ENCODE measurements around the gene EMILIN1.
"Not testable (repeated sequence)": the region's sequence is repeated elsewhere in the genome, so short reads cannot be mapped to it uniquely, and the experiment has no call there.

Gene EMILIN1

DNA sequence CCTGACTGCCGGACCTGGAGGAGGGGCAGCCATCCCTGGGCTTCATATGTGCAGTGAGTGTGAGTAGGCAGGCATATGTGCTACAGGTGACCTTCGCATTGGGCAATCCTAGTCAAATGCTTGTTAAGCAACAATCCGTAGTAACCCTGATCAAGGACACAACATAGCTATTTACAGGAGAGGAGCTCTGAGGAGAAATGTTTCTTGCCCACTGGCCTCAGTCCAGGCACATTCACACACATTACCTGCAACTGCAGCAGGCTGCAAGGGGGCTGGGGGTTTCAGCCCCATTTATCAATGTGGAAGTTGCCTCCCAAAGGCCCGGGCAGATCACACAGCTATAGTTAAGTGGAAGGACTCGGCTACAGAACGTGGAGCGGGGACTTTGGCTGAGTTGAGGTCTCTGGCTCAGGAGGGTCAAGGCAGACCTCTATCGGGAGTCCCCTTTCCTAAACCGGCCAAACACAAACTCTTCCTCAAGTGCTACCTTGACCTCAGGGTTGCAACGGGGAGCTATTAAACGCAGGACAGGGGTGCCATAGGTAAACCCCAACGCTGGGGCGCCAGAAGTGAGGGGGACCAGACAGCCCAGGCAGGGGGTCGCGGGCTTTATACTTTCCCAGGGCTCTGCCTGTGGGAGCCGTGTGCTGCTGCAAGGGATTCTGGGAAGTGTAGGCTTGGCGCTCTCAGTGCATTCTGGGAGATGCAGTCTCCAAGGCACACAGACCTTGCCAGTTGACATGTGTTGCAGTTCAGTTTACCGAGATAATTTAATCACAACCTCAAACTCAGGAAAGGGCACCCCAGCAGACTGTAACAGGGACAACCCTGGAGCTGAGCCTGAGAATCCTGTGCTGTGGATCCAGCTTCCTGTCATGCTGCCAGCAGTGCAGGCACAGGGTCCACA is 17.6 kb downstream of the EMILIN1 start:
- DNase-seq: no peak

DNA sequence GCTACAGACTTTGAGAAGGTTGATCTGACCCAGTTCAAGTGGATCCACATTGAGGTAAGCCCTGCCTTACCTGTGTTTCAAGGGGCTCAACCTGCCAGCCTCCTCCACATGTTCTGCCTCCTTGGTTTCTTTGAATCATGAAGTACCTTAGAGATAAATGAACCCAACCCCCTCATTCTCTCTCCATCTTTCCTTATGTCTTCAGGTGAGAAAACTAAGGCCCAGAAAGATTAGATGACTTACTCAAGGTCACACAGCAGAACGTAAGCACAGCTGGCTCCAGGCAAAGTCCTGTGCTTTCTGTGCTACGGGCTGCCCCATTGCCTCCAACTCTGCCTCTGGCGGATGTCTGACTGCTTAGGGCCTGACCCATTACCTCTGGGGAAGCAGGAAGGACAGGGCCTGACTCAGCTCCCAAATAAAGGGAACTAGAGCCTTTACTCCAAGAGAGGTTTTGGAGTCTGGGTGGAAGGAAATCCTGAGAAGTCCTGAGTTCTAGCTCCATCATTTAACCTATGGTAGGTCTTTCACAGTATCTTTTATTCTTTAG is 18.4 kb downstream of the EMILIN1 start:
- DNase-seq: no peak

DNA sequence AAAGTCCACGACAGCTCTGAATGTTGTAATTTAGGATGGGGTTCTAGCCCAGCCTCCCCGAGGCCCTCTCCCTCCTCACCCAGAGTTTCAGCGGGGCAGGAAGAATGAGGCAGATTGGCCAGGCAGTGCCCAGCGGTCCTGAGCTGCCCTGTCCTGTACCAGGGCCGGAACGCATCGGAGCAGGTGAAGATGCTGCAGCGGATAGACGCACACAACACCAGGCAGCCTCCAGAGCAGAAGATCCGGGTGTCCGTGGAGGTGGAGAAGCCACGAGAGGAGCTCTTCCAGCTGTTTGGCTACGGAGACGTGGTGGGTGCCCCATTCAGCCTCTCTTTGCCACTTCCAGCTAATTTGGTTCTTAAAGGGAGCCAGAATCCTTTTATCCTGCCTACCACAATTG is 18.9 kb downstream of the EMILIN1 start:
- DNase-seq: no peak

DNA sequence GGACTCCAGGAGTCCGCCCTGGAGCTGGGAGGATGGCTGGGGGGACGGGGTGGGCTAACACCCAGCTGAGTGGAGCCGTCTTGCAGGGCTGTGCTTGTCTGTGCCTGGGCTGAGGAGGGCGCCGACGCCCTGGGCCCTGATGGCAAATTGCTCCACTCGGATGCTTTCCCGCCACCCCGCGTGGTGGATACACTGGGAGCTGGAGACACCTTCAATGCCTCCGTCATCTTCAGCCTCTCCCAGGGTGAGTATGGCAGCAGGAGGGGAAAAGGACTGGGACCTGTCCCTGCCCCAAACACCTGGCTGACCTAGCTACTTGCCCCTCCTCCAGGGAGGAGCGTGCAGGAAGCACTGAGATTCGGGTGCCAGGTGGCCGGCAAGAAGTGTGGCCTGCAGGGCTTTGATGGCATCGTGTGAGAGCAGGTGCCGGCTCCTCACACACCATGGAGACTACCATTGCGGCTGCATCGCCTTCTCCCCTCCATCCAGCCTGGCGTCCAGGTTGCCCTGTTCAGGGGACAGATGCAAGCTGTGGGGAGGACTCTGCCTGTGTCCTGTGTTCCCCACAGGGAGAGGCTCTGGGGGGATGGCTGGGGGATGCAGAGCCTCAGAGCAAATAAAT is 21.0 kb downstream of the EMILIN1 start:
- DNase-seq: no peak

DNA sequence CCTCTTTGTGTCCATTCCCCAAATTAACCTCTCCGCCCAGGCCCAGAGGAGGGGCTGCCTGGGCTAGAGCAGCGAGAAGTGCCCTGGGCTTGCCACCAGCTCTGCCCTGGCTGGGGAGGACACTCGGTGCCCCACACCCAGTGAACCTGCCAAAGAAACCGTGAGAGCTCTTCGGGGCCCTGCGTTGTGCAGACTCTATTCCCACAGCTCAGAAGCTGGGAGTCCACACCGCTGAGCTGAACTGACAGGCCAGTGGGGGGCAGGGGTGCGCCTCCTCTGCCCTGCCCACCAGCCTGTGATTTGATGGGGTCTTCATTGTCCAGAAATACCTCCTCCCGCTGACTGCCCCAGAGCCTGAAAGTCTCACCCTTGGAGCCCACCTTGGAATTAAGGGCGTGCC is 21.6 kb downstream of the EMILIN1 start:
- no peak for DNase-seq

DNA sequence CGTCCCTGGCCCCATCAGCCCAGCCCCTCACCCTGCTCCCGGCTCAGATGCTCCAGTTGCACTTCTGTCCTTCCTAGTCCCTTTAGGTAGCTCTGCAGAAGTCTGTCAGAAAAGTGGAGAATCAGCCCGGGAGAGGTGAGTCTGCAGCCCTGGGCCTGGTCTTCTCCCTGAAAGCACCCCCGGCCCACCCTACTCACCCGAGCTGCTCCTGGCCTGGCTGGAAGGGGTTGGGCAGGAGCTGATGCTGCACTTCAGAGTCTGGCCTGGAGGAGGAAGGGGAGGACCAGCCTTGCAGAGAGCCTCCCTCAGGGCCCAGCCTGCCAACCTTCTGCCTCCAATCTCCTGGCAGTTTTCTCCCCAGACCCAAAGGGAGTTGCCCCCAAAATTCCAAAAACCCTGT is 23.9 kb downstream of the EMILIN1 start:
- no peak for DNase-seq

DNA sequence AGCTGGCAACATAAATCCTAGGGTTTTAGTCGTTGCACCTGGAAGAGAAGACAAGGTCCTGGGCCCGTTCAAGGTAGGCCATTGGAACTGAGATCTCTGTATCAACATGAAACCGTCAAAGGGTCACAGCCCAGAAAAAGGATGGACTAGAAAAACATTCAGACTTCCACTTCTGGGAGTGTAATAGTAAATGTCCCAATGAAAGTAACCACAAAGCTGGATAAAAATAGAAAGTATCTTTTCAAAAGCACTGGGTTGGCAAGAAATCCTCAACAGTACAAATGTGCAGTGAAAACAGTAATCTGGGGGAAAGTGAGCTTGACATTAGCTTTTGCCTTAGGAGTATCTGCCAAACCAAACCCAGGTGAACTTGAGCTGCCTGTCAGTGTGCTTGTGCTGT is 27.6 kb downstream of the EMILIN1 start:
- DNase-seq: no peak

DNA sequence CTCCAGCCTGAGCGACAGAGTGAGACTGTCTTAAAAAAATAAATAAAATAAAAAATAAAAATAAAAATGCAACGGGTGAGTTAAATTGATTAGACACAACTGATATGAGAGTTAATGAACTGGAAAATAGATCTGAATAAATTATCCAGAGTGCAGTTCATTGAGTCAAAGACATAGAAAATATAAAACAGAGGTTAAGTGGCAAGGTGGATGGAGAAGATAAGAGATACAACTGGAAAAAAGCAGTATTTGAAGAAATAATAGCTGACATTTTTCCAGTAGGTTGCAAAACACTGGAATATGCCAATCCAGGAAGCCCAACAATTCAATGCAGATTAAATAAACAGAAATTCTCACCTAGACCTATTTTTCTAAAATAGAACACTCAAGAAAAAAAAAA is 29.8 kb downstream of the EMILIN1 start:
- no peak for DNase-seq

DNA sequence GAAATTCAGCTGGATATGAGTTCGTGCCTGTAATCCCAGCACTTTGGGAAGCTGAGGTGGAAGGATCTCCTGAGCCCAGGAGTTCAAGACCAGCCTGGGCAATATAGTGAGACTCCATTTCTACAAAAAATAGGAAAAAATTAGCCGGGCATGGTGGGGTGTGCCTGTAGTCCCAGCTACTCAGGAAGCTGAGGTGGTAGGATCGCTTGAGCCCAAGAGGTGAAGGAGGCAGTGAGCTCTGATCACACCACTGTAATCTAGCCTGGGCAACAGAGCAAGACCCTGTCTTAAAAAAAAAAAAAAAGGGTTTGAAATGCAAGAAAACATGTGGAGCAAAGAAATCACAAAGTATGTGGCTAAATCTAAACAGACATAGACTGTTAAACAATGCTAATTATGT is 30.7 kb downstream of the EMILIN1 start:
- no peak for DNase-seq

DNA sequence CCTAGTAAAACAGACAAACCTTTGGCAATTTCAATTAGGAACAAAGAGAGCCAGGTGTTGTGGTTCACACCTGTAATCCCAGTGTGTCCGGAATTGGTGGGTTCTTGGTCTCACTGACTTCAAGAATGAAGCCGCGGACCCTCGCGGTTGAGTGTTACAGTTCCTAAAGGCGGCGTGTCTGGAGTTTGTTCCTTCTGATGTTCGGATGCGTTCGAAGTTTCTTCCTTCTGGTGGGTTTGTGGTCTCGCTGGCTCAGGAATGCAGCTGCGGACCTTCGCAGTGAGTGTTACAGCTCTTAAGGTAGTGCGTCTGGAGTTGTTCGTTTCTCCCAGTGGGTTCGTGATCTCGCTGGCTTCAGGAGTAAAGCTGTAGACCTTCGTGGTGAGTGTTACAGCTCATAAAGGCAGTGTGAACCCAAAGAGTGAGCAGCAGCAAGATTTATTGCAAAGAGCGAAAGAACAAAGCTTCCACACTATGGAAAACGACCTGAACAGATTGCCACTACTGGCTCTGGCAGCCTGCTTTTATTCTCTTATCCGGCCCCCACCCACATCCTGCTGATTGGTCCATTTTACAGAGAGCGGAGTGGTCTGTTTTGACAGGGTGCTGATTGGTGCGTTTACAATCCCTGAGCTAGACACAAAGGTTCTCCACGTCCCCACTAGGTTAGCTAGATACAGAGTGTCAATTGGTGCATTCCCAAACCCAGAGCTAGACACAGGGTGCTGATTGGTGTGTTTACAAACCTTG is 32.4 kb downstream of the EMILIN1 start:
- DNase-seq: not testable (repeated sequence)

DNA sequence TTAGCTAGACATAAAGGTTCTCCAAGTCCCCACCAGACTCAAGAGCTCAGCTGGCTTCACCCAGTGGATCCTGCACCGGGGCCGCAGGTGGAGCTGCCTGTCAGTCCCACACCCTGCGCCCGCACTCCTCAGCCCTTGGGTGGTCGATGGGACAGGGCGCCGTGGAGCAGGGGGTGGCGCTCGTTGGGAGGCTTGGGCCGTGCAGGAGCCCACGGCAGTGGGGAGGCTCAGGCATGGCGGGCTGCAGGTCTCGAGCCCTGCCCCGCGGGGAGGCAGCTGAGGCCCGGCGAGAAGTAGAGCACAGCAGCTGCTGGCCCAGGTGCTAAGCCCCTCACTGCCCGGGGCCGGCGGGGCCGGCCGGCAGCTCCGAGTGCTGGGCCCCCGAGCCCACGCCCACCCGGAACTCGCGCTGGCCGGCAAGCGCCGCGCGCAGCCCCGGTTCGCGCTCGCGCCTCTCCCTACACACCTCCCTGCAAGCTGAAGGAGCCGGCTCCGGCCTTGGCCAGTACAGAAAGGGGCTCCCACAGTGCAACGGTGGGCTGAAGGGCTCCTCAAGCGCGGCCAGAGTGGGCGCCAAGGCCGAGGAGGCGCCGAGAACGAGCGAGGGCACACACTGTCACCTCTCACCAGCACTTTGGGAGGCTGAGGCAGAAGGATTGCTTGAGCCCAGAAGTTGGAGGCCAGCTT is 33.1 kb downstream of the EMILIN1 start:
- not testable (repeated sequence) for DNase-seq

DNA sequence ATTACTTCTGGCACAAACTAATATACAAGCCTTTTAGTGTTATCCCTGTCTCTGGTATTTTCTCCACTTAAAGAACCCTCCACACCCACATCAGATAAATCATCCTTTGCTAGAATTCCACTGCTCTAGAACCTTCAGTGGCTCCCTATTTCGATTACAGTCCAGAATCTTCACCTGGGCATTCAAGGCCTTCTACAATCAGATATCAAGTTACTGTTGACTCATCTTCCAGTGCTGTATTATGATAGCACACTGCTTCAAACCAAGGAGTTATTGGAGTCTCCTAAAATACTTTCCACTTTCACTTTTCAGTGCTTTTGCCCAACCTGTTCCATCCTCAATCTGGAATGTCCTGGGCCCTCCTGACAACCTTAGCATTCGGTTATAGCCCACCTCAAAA is 37.1 kb downstream of the EMILIN1 start:
- DNase-seq: no peak

DNA sequence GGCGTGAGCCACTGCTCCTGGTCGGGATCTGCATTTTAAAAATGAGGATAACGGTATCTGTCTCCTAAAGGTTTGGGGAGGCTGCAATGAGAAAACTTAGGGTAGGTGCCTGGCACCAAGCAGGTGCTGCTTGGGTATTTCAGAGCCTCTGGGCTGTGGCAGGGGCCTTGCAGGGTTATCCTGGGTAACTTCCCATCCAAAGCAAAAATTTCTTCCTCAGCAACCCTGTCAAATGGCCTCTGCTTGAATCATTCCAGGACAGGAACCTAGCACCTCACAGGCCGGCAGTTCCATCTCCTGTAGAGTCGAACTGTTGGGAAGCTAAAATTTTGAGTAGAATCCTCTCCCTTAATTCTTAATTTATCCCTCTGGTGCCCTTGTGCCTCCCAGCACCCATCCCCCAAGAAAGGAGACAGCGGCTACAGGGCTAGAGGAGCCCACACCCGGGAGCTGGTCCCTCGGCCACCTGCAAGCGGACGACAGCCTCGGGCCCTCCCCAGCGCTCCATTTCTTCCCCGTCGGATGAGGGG is 39.6 kb downstream of the EMILIN1 start:
- no peak for DNase-seq

DNA sequence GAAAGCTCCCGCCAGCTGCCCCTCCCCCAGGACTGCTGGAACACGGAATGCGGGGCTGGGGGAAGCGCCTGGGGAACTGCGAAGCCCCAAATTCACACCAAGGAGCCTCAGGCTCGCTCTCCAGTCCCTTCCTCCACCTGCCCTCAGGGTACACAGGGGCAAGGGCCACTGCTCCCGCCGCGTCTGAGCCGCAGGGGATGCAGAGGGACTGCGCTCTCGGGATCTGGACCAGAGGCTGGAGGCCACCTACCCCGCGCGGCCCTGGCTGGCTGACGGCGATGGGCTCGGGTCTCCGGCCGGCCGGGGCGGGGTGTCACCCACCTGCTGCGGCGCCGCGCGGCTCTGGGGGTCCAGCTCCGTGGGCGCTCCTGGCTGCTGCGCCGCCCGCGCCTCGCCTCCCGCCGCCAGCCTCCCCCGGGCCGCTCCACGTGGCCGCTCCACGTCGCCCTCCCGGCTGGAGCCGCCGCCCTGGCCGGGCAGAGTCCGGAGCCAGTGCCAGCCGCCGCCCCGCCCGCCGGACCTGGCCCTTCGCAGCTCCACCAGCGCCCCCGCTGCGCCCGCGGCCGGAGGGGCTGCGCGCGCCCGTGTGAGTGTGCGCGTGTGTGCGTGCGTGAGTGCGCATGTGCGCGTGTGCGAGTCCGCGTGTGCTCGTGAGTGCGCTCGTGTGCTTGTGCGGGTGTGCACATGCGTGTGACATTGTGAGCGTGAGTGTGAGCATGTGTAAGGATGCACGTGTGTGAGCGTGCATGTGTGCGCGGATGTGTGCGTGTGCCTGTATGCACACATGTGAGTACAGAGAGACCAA is 40.3 kb downstream of the EMILIN1 start, which contains the start of gene CGREF1:
Gene CGREF1 (minus strand): TSS at position 604 of the 805 bp plus-strand sequence. CDS start 14,762 bp downstream, outside the sequence.
- peak; percentile 12 for DNase-seq

DNA sequence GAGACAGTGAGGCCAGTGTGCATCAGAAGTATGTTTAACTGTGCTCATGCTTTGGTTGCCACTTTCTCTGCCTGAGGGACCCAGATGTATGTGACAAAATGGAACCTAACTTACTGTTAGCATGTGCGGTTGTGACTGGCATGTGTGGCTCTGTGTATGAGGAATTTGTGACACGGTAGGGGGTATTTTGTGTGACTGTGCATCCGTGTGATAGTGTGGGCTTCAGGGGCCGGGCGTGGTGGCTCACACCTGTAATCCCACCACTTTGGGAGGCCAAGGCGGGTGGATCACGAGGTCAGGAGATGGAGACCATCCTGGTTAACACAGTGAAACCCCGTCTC is 40.9 kb downstream of the EMILIN1 start:
- DNase-seq: not testable (repeated sequence)

DNA sequence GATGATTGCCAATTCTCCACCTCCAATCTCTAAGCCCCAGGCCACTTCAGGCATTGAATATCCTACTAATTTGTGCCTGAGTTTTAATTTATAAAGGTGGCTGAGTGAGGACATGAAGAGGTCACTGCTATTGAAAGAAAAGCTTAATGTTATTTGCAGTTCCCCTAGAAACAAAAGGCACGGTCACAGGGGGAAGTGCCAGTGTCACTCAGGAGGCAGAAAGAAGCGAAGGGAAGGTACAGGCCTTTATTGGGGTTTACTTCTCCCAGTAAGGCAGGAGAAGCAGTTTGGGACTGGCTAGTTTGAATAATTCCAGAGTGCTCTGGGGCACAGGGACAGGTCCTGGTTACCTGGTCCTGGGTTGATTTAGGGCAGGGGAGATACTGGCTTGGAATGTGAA is 43.5 kb downstream of the EMILIN1 start:
- no peak for DNase-seq

DNA sequence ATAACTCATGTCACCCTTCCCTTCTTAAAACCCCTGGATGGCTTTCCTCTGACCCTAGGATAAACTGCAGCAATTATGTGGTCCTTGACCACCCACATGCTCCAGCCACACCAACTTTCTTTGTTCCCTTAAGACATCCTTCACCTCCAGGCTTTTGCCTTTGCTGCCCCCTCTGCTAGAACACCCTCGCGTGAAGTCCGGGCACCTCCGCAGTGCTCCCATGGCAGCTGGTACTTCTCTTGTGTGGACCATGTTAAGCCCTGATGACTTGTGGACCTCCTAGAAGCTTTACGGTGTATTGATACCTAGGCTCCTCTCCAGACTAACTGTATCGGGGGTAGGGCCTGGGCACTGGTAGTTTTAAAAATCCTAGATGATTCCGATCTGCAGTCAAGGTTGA is 44.4 kb downstream of the EMILIN1 start:
- no peak for DNase-seq

DNA sequence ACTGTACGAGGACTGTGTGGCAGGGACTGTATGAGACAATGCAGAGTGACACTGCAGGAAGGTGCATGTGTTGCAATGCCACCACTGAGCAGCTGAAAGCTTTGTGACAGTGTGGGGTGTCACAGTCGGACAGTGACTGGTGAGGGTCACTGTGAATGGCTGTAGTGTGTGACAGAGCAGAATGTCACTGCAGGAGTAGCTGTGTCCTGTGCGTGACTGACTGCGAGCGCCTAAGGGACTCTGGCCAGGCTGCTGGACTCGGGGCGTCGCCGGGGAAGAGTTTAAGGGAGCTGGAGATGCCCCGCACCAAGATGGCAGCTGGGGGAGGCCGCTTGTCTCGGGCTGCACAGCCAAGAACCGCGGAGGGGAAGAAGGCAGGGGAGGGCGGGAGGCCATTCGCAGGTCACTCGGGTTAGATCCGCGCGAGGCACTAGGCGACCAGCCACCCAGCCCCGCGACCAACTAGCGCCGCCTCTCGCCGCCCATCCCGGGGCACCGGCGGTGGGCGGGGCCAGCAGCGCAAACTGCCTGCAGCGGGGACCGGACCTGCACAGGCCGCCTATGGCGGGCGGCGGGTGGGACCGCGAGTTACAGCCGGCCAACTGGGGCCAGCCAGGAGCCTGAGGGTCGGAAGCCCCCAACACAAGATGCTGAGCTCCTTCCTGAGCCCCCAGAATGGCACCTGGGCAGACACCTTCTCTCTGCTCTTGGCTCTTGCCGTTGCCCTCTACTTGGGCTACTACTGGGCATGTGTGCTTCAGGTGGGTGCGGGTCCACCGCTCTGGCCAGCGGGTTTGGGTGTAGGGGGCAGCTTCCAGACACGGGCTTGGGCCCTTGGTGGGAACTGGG is 45.1 kb downstream of the EMILIN1 start, which contains the start of gene ABHD1:
Gene ABHD1 (plus strand): TSS at position 514 of the 849 bp plus-strand sequence. CDS start 134 bp downstream, at position 648.
- no peak for DNase-seq

DNA sequence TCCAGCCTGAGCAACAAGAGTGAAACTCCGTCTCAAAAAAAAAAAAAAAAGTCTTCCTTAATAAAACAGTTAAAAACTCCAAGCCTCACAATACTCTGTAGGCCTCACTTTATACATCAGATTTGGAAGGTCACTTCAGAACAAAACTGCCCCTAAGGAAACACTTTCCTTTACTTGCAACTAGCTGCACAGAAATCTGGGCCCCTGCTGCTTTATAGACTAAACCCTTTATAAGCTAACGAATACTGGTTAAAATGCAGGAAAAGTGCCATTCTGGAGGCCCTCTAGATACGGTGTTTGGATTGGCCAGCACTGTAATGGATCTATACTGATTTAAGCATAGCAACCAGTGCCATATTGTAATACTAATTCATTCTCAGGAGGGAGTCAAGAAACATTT is 46.7 kb downstream of the EMILIN1 start:
- DNase-seq: no peak

DNA sequence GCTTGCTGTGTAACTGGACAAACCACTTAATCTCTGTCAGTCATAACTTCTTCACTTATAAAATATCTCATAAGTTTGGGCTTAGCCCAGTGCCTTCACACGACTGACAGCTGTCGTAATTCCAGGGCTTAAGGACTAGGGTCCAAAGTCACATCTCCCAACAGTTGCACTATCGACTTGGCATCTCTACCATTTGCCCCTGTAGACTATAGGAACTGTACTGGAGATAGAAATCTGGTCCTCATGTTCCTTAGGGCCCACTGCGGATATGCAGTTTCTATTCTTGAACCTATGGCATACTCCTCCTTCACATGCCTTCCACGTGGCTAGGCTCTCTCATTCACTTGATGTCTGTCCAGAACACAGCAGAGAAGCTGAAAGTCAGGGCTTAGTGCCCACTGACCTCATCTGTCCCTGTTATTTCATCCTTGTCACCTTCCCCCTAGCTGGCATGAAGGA is 47.9 kb downstream of the EMILIN1 start:
- DNase-seq: no peak
